Prostate gland (tissue), 2 donors: ENCODE measurements around the gene DNPEP. TPM values are rescaled to one million over a fixed set of nuclear protein-coding genes. Genes with fewer than 3 reads are reported as not detected.
A peak's percentile ranks its signal among the peaks of the same experiment; 100 is the strongest.
"Not testable (repeated sequence)": the region's sequence is repeated elsewhere in the genome, so short reads cannot be mapped to it uniquely, and the experiment has no call there.

Source experiments
- DNase-seq: peaks from one replicate; pipeline ENCODE4 v3.0.0-alpha.2; 2019; ENCODE audit warnings: low spot score
- H3K27ac ChIP-seq, 2 donors: fragments of 200-600 bp; sonication (generic); 2 replicates each; pipeline ENCODE4 v1.5.1; 2017 to 2019
- H3K27me3 ChIP-seq: fragments of 200-600 bp; sonication (generic); replicated peaks from 2 replicates; pipeline ENCODE4 v1.5.1; 2019; ENCODE audit not compliant: insufficient read depth
- H3K36me3 ChIP-seq, 2 donors: fragments of 200-600 bp; sonication (generic); 1 replicate in 1 of 2; 2 replicates in 1 of 2; pipeline versions ENCODE4 v1.5.1 to v1.8.1; 2017 to 2019
- H3K4me1 ChIP-seq: fragments of 200-600 bp; sonication (generic); replicated peaks from 2 replicates; pipeline ENCODE4 v1.5.1; 2019
- H3K4me3 ChIP-seq, 2 donors: fragments of 200-600 bp; sonication (generic); 2 replicates each; pipeline ENCODE4 v1.5.1; 2017 to 2019
- H3K9me3 ChIP-seq: fragments of 200-600 bp; sonication (generic); 2 replicates; pipeline ENCODE4 v1.5.1; 2017
- CTCF ChIP-seq, 4 experiments: fragments of 200-600 bp in 2 of 4; fragments of 450-650 bp in 2 of 4; sonication (generic) in 2 of 4; IDR thresholded peaks; 1 replicate in 3 of 4; 2 replicates in 1 of 4; pipeline ENCODE4 v1.5.1; 2016 to 2019; ENCODE audit warnings: antibody characterized with exemption in 4 of 4, mild to moderate bottlenecking in 2 of 4, moderate library complexity in 2 of 4
- POLR2A ChIP-seq: fragments of 450-650 bp; IDR thresholded peaks from one replicate; pipeline ENCODE4 v1.6.1; 2016; ENCODE audit warnings: antibody characterized with exemption, mild to moderate bottlenecking
- POLR2AphosphoS5 ChIP-seq: sonication (generic); formaldehyde crosslinking; IDR thresholded peaks from one replicate; pipeline ENCODE4 v1.6.1; 2017; ENCODE audit warnings: antibody characterized with exemption
- WGBS: methylation state at CpG from one replicate; pipeline ENCODE4 v1.1.5; 2018; 5-methylcytosine and 5-hydroxymethylcytosine counted together
- intact Hi-C: fragments of 100-400 bp; cut with DNase I; formaldehyde crosslinking; loops from one replicate; pipeline ENCODE4 v1.14.2; 2022
- total RNA-seq, 2 donors: library from RNA; depleted of rRNA; stranded (reverse); fragments of >200 nt; gene quantifications; one replicate each; pipeline ENCODE4 v1.1.0, GENCODE V29; 2016

The DNPEP gene
- total RNA-seq, 2 donors from 2014 or later = 54.1 to 82.4 TPM

GRCh38 chr2:219409619-219410018 is 21.9 kb upstream of the DNPEP start:
- intact Hi-C loops = loop anchor here (5.0 kb wide), 1 partner anchor 43 kb away; no protein-coding TSS in a partner anchor
- WGBS = 94% methylated on average over 5 of the region's 5 CpGs
- Histone ChIP-seq H3K4me3 (no peak overlapping the region), H3K36me3 (no peaks in the 10 kb centered on the region), H3K27me3 (no peaks in the 10 kb centered on the region), H3K4me1 (no peaks in the 10 kb centered on the region), H3K27ac (peak overlapping the region; percentile 70 to 78), H3K9me3 (no peaks in the 10 kb centered on the region)
- no peak for TF ChIP-seq CTCF (IDR thresholded peaks at IDR 0.05)
- no peak for TF ChIP-seq POLR2AphosphoS5
- DNase-seq = no peak

- DNase-seq = no peak
- WGBS = 44% methylated on average over 8 of the region's 8 CpGs
- intact Hi-C loops = loop anchor here (5.0 kb wide), 1 partner anchor 44 kb away; no protein-coding TSS in a partner anchor
- Histone ChIP-seq H3K27ac (peak overlapping the region; percentile 70 to 78), H3K36me3 (no peaks in the 10 kb centered on the region), H3K4me1 (no peaks in the 10 kb centered on the region), H3K27me3 (no peaks in the 10 kb centered on the region), H3K4me3 (no peak overlapping the region), H3K9me3 (no peaks in the 10 kb centered on the region)
- TF ChIP-seq CTCF (IDR thresholded peaks at IDR 0.05) = no peak
- no peak for TF ChIP-seq POLR2A
- TF ChIP-seq POLR2AphosphoS5 = no peak
Observed at GRCh38 chr2:219408631-219409030, 20.9 kb upstream of the DNPEP start.

GRCh38 chr2:219408204-219408603 is 20.5 kb upstream of the DNPEP start:
- H3K36me3 ChIP-seq = no peaks in the 10 kb centered on the region
- no peaks in the 10 kb centered on the region for H3K27me3 ChIP-seq
- intact Hi-C loops = loop anchor here (5.0 kb wide), 1 partner anchor 44 kb away; no protein-coding TSS in a partner anchor
- H3K9me3 ChIP-seq = no peaks in the 10 kb centered on the region
- peak overlapping the region; percentile 70 to 72 for H3K27ac ChIP-seq
- no peak for DNase-seq
- H3K4me1 ChIP-seq = no peaks in the 10 kb centered on the region
- TF ChIP-seq CTCF (IDR thresholded peaks at IDR 0.05) (no peak), POLR2AphosphoS5 (peak; percentile 28)
- 51% methylated on average over 5 of the region's 5 CpGs for WGBS
- H3K4me3 ChIP-seq = no peak overlapping the region

GRCh38 chr2:219407343-219407742 is 19.6 kb upstream of the DNPEP start:
- not testable (repeated sequence) for H3K36me3 ChIP-seq, DNase-seq, H3K4me1 ChIP-seq, H3K27me3 ChIP-seq, H3K4me3 ChIP-seq, H3K9me3 ChIP-seq
- intact Hi-C loops = loop anchor here (5.0 kb wide), 1 partner anchor 45 kb away; no protein-coding TSS in a partner anchor
- WGBS = 75% methylated on average over 5 of the region's 5 CpGs
- H3K27ac ChIP-seq = peak overlapping the region; percentile 70 to 72

GRCh38 chr2:219406861-219407230 is 19.1 kb upstream of the DNPEP start:
- TF ChIP-seq POLR2A (no peak), POLR2AphosphoS5 (peak; percentile 46)
- Histone ChIP-seq H3K4me1 (no peaks in the 10 kb centered on the region), H3K4me3 (no peak overlapping the region), H3K27me3 (no peaks in the 10 kb centered on the region), H3K27ac (peak overlapping the region; percentile 70 to 72), H3K9me3 (no peaks in the 10 kb centered on the region), H3K36me3 (no peaks in the 10 kb centered on the region)
- 75% methylated on average over 3 of the region's 3 CpGs for WGBS
- intact Hi-C loops = loop anchor here (5.0 kb wide), 1 partner anchor 45 kb away; no protein-coding TSS in a partner anchor
- DNase-seq = no peak
